Activated T-helper 1 cell treated with Interleukin-2 at 50 U/mL for 16 hours (primary cell): ENCODE results near the gene MMAB.

ENCODE experiments used
- DNase-seq: peaks from one replicate; pipeline ENCODE4 v3.0.0-alpha.2; 2020; ENCODE audit warnings: low read depth

Gene MMAB

GRCh38 chr12:109573029-109573913 lies at the start of gene MMAB, which contains the start of gene MVK:
Gene MMAB, minus strand, starts transcription at chr12:109573504. Its CDS starts 24 bp downstream, at chr12:109573480.
Gene MVK, plus strand, starts transcription at chr12:109573794. Its CDS starts 1,029 bp downstream, at chr12:109574823.
- DNase-seq: peak; percentile 95

- DNase-seq: no peak
Observed at GRCh38 chr12:109621901-109622364, 48.6 kb upstream of the MMAB start.

GRCh38 chr12:109621211-109621694 lies 47.9 kb upstream of the MMAB start:
- no peak for DNase-seq

GRCh38 chr12:109619002-109619604 lies 45.8 kb upstream of the MMAB start:
- DNase-seq: no peak

- DNase-seq: no peak
Observed at GRCh38 chr12:109618082-109618481, 44.8 kb upstream of the MMAB start.

GRCh38 chr12:109617491-109617890 lies 44.2 kb upstream of the MMAB start:
- DNase-seq: no peak

- no peak for DNase-seq
Observed at GRCh38 chr12:109615556-109616229, 42.4 kb upstream of the MMAB start.

- DNase-seq: no peak
Observed at GRCh38 chr12:109613649-109614455, 40.5 kb upstream of the MMAB start.

GRCh38 chr12:109612975-109613502 lies 39.7 kb upstream of the MMAB start:
- no peak for DNase-seq

- no peak for DNase-seq
Observed at GRCh38 chr12:109612003-109612402, 38.7 kb upstream of the MMAB start.

- no peak for DNase-seq
Observed at GRCh38 chr12:109611223-109611622, 37.9 kb upstream of the MMAB start.

GRCh38 chr12:109610523-109610922 lies 37.2 kb upstream of the MMAB start:
- no peak for DNase-seq

GRCh38 chr12:109609342-109609741 lies 36.0 kb upstream of the MMAB start:
- DNase-seq: no peak

GRCh38 chr12:109608793-109609192 lies 35.5 kb upstream of the MMAB start:
- DNase-seq: no peak

GRCh38 chr12:109608270-109608669 lies 35.0 kb upstream of the MMAB start:
- DNase-seq: no peak

- DNase-seq: no peak
Observed at GRCh38 chr12:109607618-109608017, 34.3 kb upstream of the MMAB start.

GRCh38 chr12:109606320-109607028 lies 33.2 kb upstream of the MMAB start:
- no peak for DNase-seq

GRCh38 chr12:109605599-109606228 lies 32.4 kb upstream of the MMAB start:
- no peak for DNase-seq

- DNase-seq: no peak
Observed at GRCh38 chr12:109605016-109605415, 31.7 kb upstream of the MMAB start.

- DNase-seq: no peak
Observed at GRCh38 chr12:109604132-109604585, 30.9 kb upstream of the MMAB start.
